Activated CD4-positive, alpha-beta T cell treated with anti-CD3 and anti-CD28 coated beads for 36 hours (primary cell): ENCODE measurements around the gene USP49. TPM values are rescaled to one million over a fixed set of nuclear protein-coding genes. Genes with fewer than 3 reads are reported as not detected.

ENCODE experiments used
- ATAC-seq: fragments of 200-7000 bp; cut with Tn5 transposase; one replicate; pipeline ENCODE4 v1.10.0; 2021; ENCODE audit warnings: mild to moderate bottlenecking, moderate library complexity
- CTCF ChIA-PET: fragments of 350-600 bp; sonication (Branson Sonifier 250); formaldehyde crosslinking; loops from one replicate; lab custom pipeline; 2021; ENCODE audit warnings: antibody characterized with exemption; lab: Charles Lee
- POLR2A ChIA-PET: fragments of 350-600 bp; sonication (Branson Sonifier 250); formaldehyde crosslinking; loops from one replicate; lab custom pipeline; 2021; ENCODE audit warnings: antibody characterized with exemption, inconsistent platforms; lab: Charles Lee
- DNase-seq: peaks from one replicate; pipeline ENCODE4 v3.0.0-alpha.2; 2020
- H3K27ac Mint-ChIP-seq: one replicate; pipeline ENCODE4 v1.8.0; 2021; ENCODE audit warnings: mixed read lengths
- H3K27me3 Mint-ChIP-seq: one replicate; pipeline ENCODE4 v1.8.0; 2021; ENCODE audit warnings: mixed read lengths
- H3K36me3 Mint-ChIP-seq: one replicate; pipeline ENCODE4 v1.8.0; 2021; ENCODE audit warnings: low read depth, mixed read lengths
- H3K4me1 Mint-ChIP-seq: one replicate; pipeline ENCODE4 v1.8.0; 2021; ENCODE audit warnings: mixed read lengths
- H3K4me3 Mint-ChIP-seq: one replicate; pipeline ENCODE4 v1.8.0; 2021; ENCODE audit warnings: mild to moderate bottlenecking, moderate library complexity, mixed read lengths
- H3K9me3 Mint-ChIP-seq: one replicate; pipeline ENCODE4 v1.8.0; 2021; ENCODE audit warnings: low read depth, mixed read lengths
- intact Hi-C, 2 experiments: fragments of 100-400 bp; cut with DNase I in 1 of 2; cut with micrococcal nuclease in 1 of 2; formaldehyde crosslinking; loops; one replicate each; pipeline versions ENCODE4 v1.14.2 to v1.15.1; 2022 to 2024; cut with DNase I, micrococcal nuclease
- total RNA-seq, 2 experiments: library from RNA; stranded (reverse); gene quantifications; one replicate each; pipeline ENCODE4 v1.2.3, GENCODE V29; 2021

Gene USP49
- total RNA-seq, 2 experiments from 2014 or later = 5.6 to 7.3 TPM

- no peaks in the 10 kb centered on the region for H3K36me3 Mint-ChIP-seq
- POLR2A ChIA-PET = no interaction called here
- no peaks in the 10 kb centered on the region for H3K27me3 Mint-ChIP-seq
- CTCF ChIA-PET = no interaction called here
- H3K27ac Mint-ChIP-seq = no peak overlapping the region
- ATAC-seq (no peak), DNase-seq (no peak)
- no peak overlapping the region for H3K4me3 Mint-ChIP-seq
- H3K9me3 Mint-ChIP-seq = no peaks in the 10 kb centered on the region
- no peaks in the 10 kb centered on the region for H3K4me1 Mint-ChIP-seq
- intact Hi-C loops = no loop called here
Observed at GRCh38 chr6:41840326-41840725, 54.8 kb downstream of the USP49 start.

GRCh38 chr6:41836660-41837052 lies 58.5 kb downstream of the USP49 start:
- intact Hi-C loops = no loop called here
- ChIA-PET CTCF (no interaction called here), POLR2A (no interaction called here)
- no peak overlapping the region for H3K4me3 Mint-ChIP-seq
- ATAC-seq = no peak
- no peaks in the 10 kb centered on the region for H3K36me3 Mint-ChIP-seq
- no peaks in the 10 kb centered on the region for H3K4me1 Mint-ChIP-seq
- no peak for DNase-seq
- H3K9me3 Mint-ChIP-seq = no peaks in the 10 kb centered on the region
- H3K27ac Mint-ChIP-seq = no peak overlapping the region
- H3K27me3 Mint-ChIP-seq = no peaks in the 10 kb centered on the region

- Mint-ChIP-seq H3K27ac (no peak overlapping the region), H3K27me3 (no peaks in the 10 kb centered on the region), H3K4me1 (no peaks in the 10 kb centered on the region), H3K9me3 (no peaks in the 10 kb centered on the region), H3K4me3 (no peak overlapping the region), H3K36me3 (no peaks in the 10 kb centered on the region)
- no peak for ATAC-seq
- DNase-seq = no peak
- POLR2A ChIA-PET = interaction anchor here (0.8 kb wide), 1 partner anchor 713 kb away, joined by 3 read pairs; no protein-coding TSS in a partner anchor
- intact Hi-C loops = no loop called here
- CTCF ChIA-PET = interaction anchor here (0.6 to 1.0 kb wide), 2 partner anchors 11 to 170 kb away, joined by 3 read pairs; no protein-coding TSS in a partner anchor
Observed at GRCh38 chr6:41836022-41836659, 59.0 kb downstream of the USP49 start.

- DNase-seq (no peak), ATAC-seq (no peak)
- Mint-ChIP-seq H3K27me3 (no peaks in the 10 kb centered on the region), H3K36me3 (no peaks in the 10 kb centered on the region), H3K27ac (no peak overlapping the region), H3K9me3 (no peaks in the 10 kb centered on the region), H3K4me1 (no peaks in the 10 kb centered on the region), H3K4me3 (no peak overlapping the region)
- CTCF ChIA-PET = interaction anchor here (1.3 to 1.5 kb wide), 3 partner anchors 10 to 14 kb away, joined by 3 to 4 read pairs (median 3); no protein-coding TSS in a partner anchor
- intact Hi-C loops = no loop called here
- POLR2A ChIA-PET = no interaction called here
Observed at GRCh38 chr6:41832263-41832662, 62.9 kb downstream of the USP49 start.

GRCh38 chr6:41826343-41827022 lies 68.7 kb downstream of the USP49 start:
- ChIA-PET CTCF (no interaction called here), POLR2A (no interaction called here)
- H3K9me3 Mint-ChIP-seq = no peaks in the 10 kb centered on the region
- intact Hi-C loops = no loop called here
- no peak for ATAC-seq
- no peaks in the 10 kb centered on the region for H3K36me3 Mint-ChIP-seq
- DNase-seq = no peak
- H3K27ac Mint-ChIP-seq = no peak overlapping the region
- no peaks in the 10 kb centered on the region for H3K27me3 Mint-ChIP-seq
- no peaks in the 10 kb centered on the region for H3K4me1 Mint-ChIP-seq
- H3K4me3 Mint-ChIP-seq = no peak overlapping the region

GRCh38 chr6:41824571-41825569 lies 70.3 kb downstream of the USP49 start:
- no peak for ATAC-seq
- Mint-ChIP-seq H3K4me3 (no peak overlapping the region), H3K4me1 (no peaks in the 10 kb centered on the region), H3K36me3 (no peaks in the 10 kb centered on the region), H3K27me3 (no peaks in the 10 kb centered on the region), H3K9me3 (no peaks in the 10 kb centered on the region), H3K27ac (no peak overlapping the region)
- POLR2A ChIA-PET = interaction anchor here (0.6 to 0.7 kb wide), 3 partner anchors 12 to 1184 kb away, joined by 3 to 4 read pairs (median 4); no protein-coding TSS in a partner anchor
- intact Hi-C loops = no loop called here
- no peak for DNase-seq
- CTCF ChIA-PET = interaction anchor here (0.7 to 1.7 kb wide), 3 partner anchors 10 to 96 kb away, joined by 3 to 5 read pairs (median 3); partner anchors contain the start of gene MED20

- intact Hi-C loops = no loop called here
- ATAC-seq = no peak
- POLR2A ChIA-PET = no interaction called here
Observed at GRCh38 chr6:41823178-41823577, 72.0 kb downstream of the USP49 start.

GRCh38 chr6:41822021-41822420 lies 73.2 kb downstream of the USP49 start:
- intact Hi-C loops = no loop called here
- no peak for DNase-seq
- Mint-ChIP-seq H3K36me3 (no peaks in the 10 kb centered on the region), H3K9me3 (no peaks in the 10 kb centered on the region), H3K4me3 (no peak overlapping the region), H3K27ac (no peak overlapping the region), H3K27me3 (no peaks in the 10 kb centered on the region), H3K4me1 (no peaks in the 10 kb centered on the region)
- CTCF ChIA-PET = interaction anchor here (1.3 kb wide), 1 partner anchor 35 kb away, joined by 3 read pairs; the partner anchor contains the start of gene TOMM6
- POLR2A ChIA-PET = no interaction called here
- ATAC-seq = no peak

More at GRCh38 chr6:41823178-41823577, 72.0 kb downstream of the USP49 start:
- Mint-ChIP-seq H3K27ac (no peak overlapping the region), H3K4me3 (no peak overlapping the region), H3K27me3 (no peaks in the 10 kb centered on the region), H3K4me1 (no peaks in the 10 kb centered on the region), H3K36me3 (no peaks in the 10 kb centered on the region), H3K9me3 (no peaks in the 10 kb centered on the region)
- CTCF ChIA-PET = no interaction called here
- DNase-seq = no peak

- Mint-ChIP-seq H3K4me3 (no peak overlapping the region), H3K36me3 (no peaks in the 10 kb centered on the region), H3K27me3 (no peaks in the 10 kb centered on the region), H3K9me3 (no peaks in the 10 kb centered on the region), H3K27ac (no peak overlapping the region), H3K4me1 (peaks cover under 1% of the 10 kb centered on the region)
- ChIA-PET POLR2A (no interaction called here), CTCF (interaction anchor here (0.9 to 1.3 kb wide), 2 partner anchors 10 to 34 kb away, joined by 3 read pairs; partner anchors contain the start of gene TOMM6)
- ATAC-seq (no peak), DNase-seq (no peak)
- intact Hi-C loops = no loop called here
Observed at GRCh38 chr6:41821266-41821665, 73.9 kb downstream of the USP49 start.

GRCh38 chr6:41818271-41819054 lies 76.7 kb downstream of the USP49 start:
- no peak overlapping the region for H3K4me3 Mint-ChIP-seq
- ATAC-seq (no peak), DNase-seq (no peak)
- no peak overlapping the region for H3K27ac Mint-ChIP-seq
- H3K36me3 Mint-ChIP-seq = no peaks in the 10 kb centered on the region
- H3K27me3 Mint-ChIP-seq = no peaks in the 10 kb centered on the region
- H3K9me3 Mint-ChIP-seq = no peaks in the 10 kb centered on the region
- intact Hi-C loops = no loop called here
- H3K4me1 Mint-ChIP-seq = peaks cover 3% of the 10 kb centered on the region
- CTCF ChIA-PET = no interaction called here
- POLR2A ChIA-PET = no interaction called here
